Chondrocyte (in vitro differentiated cells): ENCODE data around the gene CNNM2. TPM values are rescaled to one million over a fixed set of nuclear protein-coding genes. Genes with fewer than 3 reads are reported as not detected.

Source experiments
- DNase-seq: peaks from one replicate; pipeline ENCODE4 v3.0.0; 2021; ENCODE audit warnings: mixed read lengths, low spot score
- H3K27ac Mint-ChIP-seq: one replicate; pipeline ENCODE4 v1.8.0; 2021; ENCODE audit warnings: mild to moderate bottlenecking, moderate library complexity, mixed read lengths; ENCODE audit not compliant: unreplicated experiment
- H3K27me3 Mint-ChIP-seq: 2 replicates; pipeline ENCODE4 v1.8.0; 2021; ENCODE audit warnings: low read depth, mixed read lengths
- H3K36me3 Mint-ChIP-seq: 2 replicates; pipeline ENCODE4 v1.8.0; 2021; ENCODE audit warnings: low read depth, mixed read lengths
- H3K4me1 Mint-ChIP-seq: 2 replicates; pipeline ENCODE4 v1.8.0; 2021; ENCODE audit warnings: low read depth, mild to moderate bottlenecking, mixed read lengths
- H3K4me3 Mint-ChIP-seq: one replicate; pipeline ENCODE4 v1.8.0; 2021; ENCODE audit warnings: mild to moderate bottlenecking, moderate library complexity, mixed read lengths; ENCODE audit not compliant: unreplicated experiment
- H3K9me3 Mint-ChIP-seq: 2 replicates; pipeline ENCODE4 v1.8.0; 2021; ENCODE audit warnings: low read depth, mixed read lengths
- CTCF ChIP-seq: fragments of 200-600 bp; sonication (generic); IDR thresholded peaks from 2 replicates; pipeline ENCODE4 v1.5.0; 2021; ENCODE audit warnings: antibody characterized with exemption, mild to moderate bottlenecking, moderate library complexity
- total RNA-seq: library from RNA; stranded (reverse); gene quantifications from 3 replicates; pipeline ENCODE4 v1.2.1, GENCODE V29; 2021

Gene CNNM2
- total RNA-seq, 1 donor from 2014 or later: 36.8 TPM

DNA sequence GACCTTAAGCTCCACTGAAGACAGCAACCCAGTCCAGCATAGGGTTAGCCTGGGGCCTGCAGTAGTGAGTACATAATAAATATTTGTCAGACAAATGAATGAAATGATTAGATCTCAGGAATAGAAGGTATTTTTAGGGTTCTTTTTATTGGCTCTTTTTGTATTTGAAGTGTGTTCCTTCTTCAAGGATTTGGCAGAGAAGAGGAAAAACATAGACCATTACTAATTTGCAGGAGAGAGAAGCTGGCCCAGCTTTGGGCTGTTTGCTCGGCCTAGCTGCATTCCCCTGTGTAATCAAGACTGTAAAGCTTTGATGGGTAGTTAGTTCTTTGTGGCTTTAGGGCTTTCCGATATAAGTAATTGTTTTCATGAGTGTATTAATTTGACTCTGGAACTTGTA is 64.2 kb downstream of the CNNM2 start:
- no peaks in the 10 kb centered on the region for H3K9me3 Mint-ChIP-seq
- TF ChIP-seq CTCF: no peak
- H3K4me3 Mint-ChIP-seq: no peak overlapping the region
- H3K4me1 Mint-ChIP-seq: peaks cover 18% of the 10 kb centered on the region
- H3K27ac Mint-ChIP-seq: no peak overlapping the region
- no peaks in the 10 kb centered on the region for H3K36me3 Mint-ChIP-seq
- no peaks in the 10 kb centered on the region for H3K27me3 Mint-ChIP-seq
- no peak for DNase-seq

DNA sequence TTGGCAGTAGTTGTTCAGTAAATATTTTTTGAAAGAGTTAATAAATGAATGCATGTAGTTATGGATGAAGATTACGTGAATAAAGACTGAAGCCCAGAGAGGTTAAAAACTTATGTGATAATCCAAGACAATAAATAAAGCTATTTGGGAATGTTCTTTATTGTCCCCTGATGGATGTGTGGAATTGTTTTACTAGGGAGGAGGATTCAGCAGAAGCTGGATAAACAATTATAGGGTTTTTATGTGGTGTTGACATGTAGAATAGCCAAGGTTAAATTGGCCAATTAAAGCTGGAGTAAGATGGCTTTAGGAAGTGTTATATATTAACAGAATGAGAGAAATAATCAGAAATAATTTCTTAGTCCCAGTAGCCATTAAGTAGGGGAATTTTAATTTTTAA is 66.0 kb downstream of the CNNM2 start:
- H3K27ac Mint-ChIP-seq: no peak overlapping the region
- H3K4me1 Mint-ChIP-seq: peaks cover 20% of the 10 kb centered on the region
- H3K9me3 Mint-ChIP-seq: no peaks in the 10 kb centered on the region
- no peak for TF ChIP-seq CTCF
- no peaks in the 10 kb centered on the region for H3K27me3 Mint-ChIP-seq
- no peak overlapping the region for H3K4me3 Mint-ChIP-seq
- no peaks in the 10 kb centered on the region for H3K36me3 Mint-ChIP-seq
- DNase-seq: no peak

DNA sequence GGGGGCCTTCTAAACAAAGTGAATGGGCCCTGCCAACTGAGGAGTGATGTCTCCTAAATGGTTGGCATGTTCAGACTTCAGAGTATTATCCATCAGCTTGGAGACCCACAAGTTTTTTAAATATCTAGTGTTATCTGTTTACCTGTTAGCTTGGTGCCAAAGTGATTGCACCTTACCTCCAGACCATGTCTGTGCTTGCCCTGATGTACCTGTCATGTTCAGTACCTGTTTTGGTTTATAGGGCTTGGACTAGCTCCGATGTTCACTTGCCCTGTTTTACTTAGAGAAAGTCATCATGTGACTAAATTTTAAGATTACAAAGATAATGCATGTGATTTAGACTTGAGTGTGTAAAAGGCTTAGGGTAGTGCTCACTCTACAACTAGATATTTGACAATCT is 67.7 kb downstream of the CNNM2 start:
- no peak for TF ChIP-seq CTCF
- H3K4me1 Mint-ChIP-seq: peaks cover 15% of the 10 kb centered on the region
- H3K27me3 Mint-ChIP-seq: no peaks in the 10 kb centered on the region
- H3K4me3 Mint-ChIP-seq: no peak overlapping the region
- no peak for DNase-seq
- no peak overlapping the region for H3K27ac Mint-ChIP-seq
- no peaks in the 10 kb centered on the region for H3K9me3 Mint-ChIP-seq
- no peaks in the 10 kb centered on the region for H3K36me3 Mint-ChIP-seq

GRCh38 chr10:102988404-102989314 is 70.6 kb downstream of the CNNM2 start:
- H3K27me3 Mint-ChIP-seq: no peaks in the 10 kb centered on the region
- H3K4me3 Mint-ChIP-seq: no peak overlapping the region
- no peak for DNase-seq
- no peaks in the 10 kb centered on the region for H3K9me3 Mint-ChIP-seq
- H3K36me3 Mint-ChIP-seq: no peaks in the 10 kb centered on the region
- no peak for TF ChIP-seq CTCF
- peaks cover 11% of the 10 kb centered on the region for H3K4me1 Mint-ChIP-seq
- no peak overlapping the region for H3K27ac Mint-ChIP-seq

GRCh38 chr10:102994531-102995295 is 76.6 kb downstream of the CNNM2 start:
- H3K27ac Mint-ChIP-seq: no peak overlapping the region
- H3K36me3 Mint-ChIP-seq: no peaks in the 10 kb centered on the region
- H3K9me3 Mint-ChIP-seq: no peaks in the 10 kb centered on the region
- DNase-seq: no peak
- no peak for TF ChIP-seq CTCF
- H3K4me3 Mint-ChIP-seq: no peak overlapping the region
- H3K4me1 Mint-ChIP-seq: peaks cover 16% of the 10 kb centered on the region
- no peaks in the 10 kb centered on the region for H3K27me3 Mint-ChIP-seq
